Trophoblast cell (in vitro differentiated cells and primary cell): Measurements from ENCODE around the gene SOHLH2.
A peak's percentile ranks its signal among the peaks of the same experiment; 100 is the strongest.

Source experiments
- DNase-seq, 2 donors: peaks; one replicate each; pipeline ENCODE4 v3.0.0-alpha.2; 2016
- H2AFZ ChIP-seq: 2 replicates; pipeline ENCODE4 v1.6.1; 2013; ENCODE audit warnings: low read length, moderate library complexity, mild to moderate bottlenecking; ENCODE audit not compliant: insufficient read depth, poor library complexity
- H2AK5ac ChIP-seq: 2 replicates; pipeline ENCODE4 v1.6.1; 2013; ENCODE audit warnings: mild to moderate bottlenecking, low read length
- H2BK120ac ChIP-seq: 2 replicates; pipeline ENCODE4 v1.6.1; 2013; ENCODE audit warnings: low read length, mild to moderate bottlenecking, moderate library complexity; ENCODE audit not compliant: insufficient read depth, poor library complexity
- H2BK12ac ChIP-seq: 2 replicates; pipeline ENCODE4 v1.6.1; 2013; ENCODE audit warnings: mild to moderate bottlenecking, low read length, moderate library complexity
- H2BK5ac ChIP-seq: 2 replicates; pipeline ENCODE4 v1.6.1; 2013; ENCODE audit warnings: low read length, low read depth, moderate library complexity, mild to moderate bottlenecking; ENCODE audit not compliant: poor library complexity
- H3K14ac ChIP-seq: 2 replicates; pipeline ENCODE4 v1.6.1; 2013; ENCODE audit warnings: mild to moderate bottlenecking, low read length
- H3K18ac ChIP-seq: 2 replicates; pipeline ENCODE4 v1.6.1; 2013; ENCODE audit warnings: mild to moderate bottlenecking, low read length
- H3K23ac ChIP-seq: 2 replicates; pipeline ENCODE4 v1.6.1; 2013; ENCODE audit warnings: low read length
- H3K27ac ChIP-seq: 2 replicates; pipeline ENCODE4 v1.5.1; 2013; ENCODE audit warnings: low read depth, mild to moderate bottlenecking, inconsistent platforms, low read length, moderate library complexity
- H3K27me3 ChIP-seq: 2 replicates; pipeline ENCODE4 v1.6.1; 2013; ENCODE audit warnings: inconsistent platforms, mild to moderate bottlenecking, low read length, moderate library complexity; ENCODE audit not compliant: insufficient read depth
- H3K36me3 ChIP-seq, 2 experiments: 1 replicate in 1 of 2; 2 replicates in 1 of 2; pipeline ENCODE4 v1.6.1; 2013; ENCODE audit warnings: low read length in 2 of 2, mild to moderate bottlenecking in 2 of 2, moderate library complexity in 1 of 2; ENCODE audit not compliant: insufficient read depth in 2 of 2, control insufficient read depth in 1 of 2
- H3K4ac ChIP-seq: 2 replicates; pipeline ENCODE4 v1.6.1; 2013; ENCODE audit warnings: low read depth, mild to moderate bottlenecking, low read length, moderate library complexity
- H3K4me1 ChIP-seq, 2 experiments: 1 replicate in 1 of 2; 2 replicates in 1 of 2; pipeline ENCODE4 v1.6.1; 2013; ENCODE audit warnings: low read length in 2 of 2, mild to moderate bottlenecking in 2 of 2, moderate library complexity in 1 of 2; ENCODE audit not compliant: insufficient read depth in 2 of 2, control insufficient read depth in 1 of 2
- H3K4me2 ChIP-seq: 2 replicates; pipeline ENCODE4 v1.6.1; 2013; ENCODE audit warnings: inconsistent platforms, mild to moderate bottlenecking, low read length, moderate library complexity
- H3K4me3 ChIP-seq: 2 replicates; pipeline ENCODE4 v1.5.1; 2013; ENCODE audit warnings: mild to moderate bottlenecking, low read depth, low read length, inconsistent platforms
- H3K79me1 ChIP-seq: one replicate; pipeline ENCODE4 v1.6.1; 2013; ENCODE audit warnings: low read length
- H3K79me2 ChIP-seq: 2 replicates; pipeline ENCODE4 v1.6.1; 2013; ENCODE audit warnings: low read length, mild to moderate bottlenecking; ENCODE audit not compliant: control insufficient read depth, insufficient read depth, poor library complexity
- H3K9ac ChIP-seq: 2 replicates; pipeline ENCODE4 v1.6.1; 2013; ENCODE audit warnings: mild to moderate bottlenecking, low read length
- H3K9me3 ChIP-seq: 2 replicates; pipeline ENCODE4 v1.6.1; 2013; ENCODE audit warnings: low read depth, mild to moderate bottlenecking, control low read depth, inconsistent platforms, low read length; ENCODE audit not compliant: insufficient read depth
- H4K12ac ChIP-seq: 2 replicates; pipeline ENCODE4 v1.6.1; 2013; ENCODE audit warnings: low read depth, mild to moderate bottlenecking, low read length, moderate library complexity
- H4K8ac ChIP-seq: 2 replicates; pipeline ENCODE4 v1.6.1; 2013; ENCODE audit warnings: low read depth, mild to moderate bottlenecking, low read length, moderate library complexity
- H4K91ac ChIP-seq: one replicate; pipeline ENCODE4 v1.6.1; 2013; ENCODE audit warnings: low read depth, mild to moderate bottlenecking, low read length, moderate library complexity
- WGBS: extraction: QIAGEN DNeasy Blood & Tissue Kit; methylation state at CpG from one replicate; pipeline ENCODE4 v1.1.7; 2013; ENCODE audit warnings: missing lambda C conversion rate; ENCODE audit not compliant: insufficient read length, insufficient coverage; ENCODE audit errors: extremely low coverage; 5-methylcytosine and 5-hydroxymethylcytosine counted together

The SOHLH2 gene

DNA sequence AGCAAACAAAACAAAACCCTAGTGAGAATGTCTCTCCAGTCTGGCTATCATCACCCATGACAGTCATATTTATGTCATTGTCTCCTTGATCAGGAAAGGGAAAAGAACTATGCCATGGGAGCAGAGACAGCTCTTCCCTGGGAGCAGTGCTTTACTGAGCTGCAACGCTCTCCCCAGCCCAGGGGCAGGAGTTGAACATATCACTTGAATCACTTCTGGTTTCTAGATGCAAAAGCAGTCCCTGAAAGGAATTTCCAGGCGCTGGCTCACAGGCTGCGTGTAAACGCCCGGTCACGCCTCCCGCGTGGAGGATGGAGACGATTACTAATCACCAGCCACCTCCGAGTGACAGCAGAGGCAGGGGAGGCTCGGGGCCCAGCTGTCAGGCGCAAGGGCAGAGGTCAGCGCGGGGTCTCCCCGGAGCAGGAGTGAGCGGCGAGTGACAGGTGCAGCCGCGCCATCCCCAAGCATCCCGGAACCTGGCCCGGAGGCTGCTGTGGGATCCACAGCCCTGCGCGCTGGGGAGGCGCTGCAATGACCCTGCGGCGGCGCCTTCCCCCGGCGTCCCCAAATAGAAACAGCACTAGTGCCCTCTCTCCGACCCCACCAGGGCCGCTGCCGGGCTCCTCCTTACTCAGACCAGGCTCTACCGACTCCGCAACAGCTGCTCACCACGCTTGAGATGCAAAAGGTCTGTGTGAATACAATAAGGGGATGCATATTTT, 59.6 kb downstream of the SOHLH2 start:
- H3K4ac ChIP-seq = no peak overlapping the region
- H3K4me1 ChIP-seq = peaks cover 0 to 3% of the 10 kb centered on the region in 2 experiments
- no peak overlapping the region for H2BK120ac ChIP-seq
- no peak overlapping the region for H3K23ac ChIP-seq
- no CpG with 5 or more reads among the region's 35 CpGs for WGBS
- no peaks in the 10 kb centered on the region for H3K79me2 ChIP-seq
- H3K36me3 ChIP-seq = no peaks in the 10 kb centered on the region
- no peak for DNase-seq
- H2BK12ac ChIP-seq = no peak overlapping the region
- H2AFZ ChIP-seq = no peak overlapping the region
- no peak overlapping the region for H4K12ac ChIP-seq
- H4K8ac ChIP-seq = no peak overlapping the region
- peaks cover 2% of the 10 kb centered on the region for H3K27me3 ChIP-seq
- H3K9me3 ChIP-seq = no peaks in the 10 kb centered on the region
- H3K4me3 ChIP-seq = no peak overlapping the region
- no peak overlapping the region for H3K9ac ChIP-seq
- H3K4me2 ChIP-seq = peak overlapping the region; percentile 31
- H4K91ac ChIP-seq = no peak overlapping the region
- H3K27ac ChIP-seq = no peak overlapping the region
- no peaks in the 10 kb centered on the region for H3K79me1 ChIP-seq
- H3K18ac ChIP-seq = no peak overlapping the region
- H2BK5ac ChIP-seq = no peak overlapping the region
- H2AK5ac ChIP-seq = no peak overlapping the region
- no peak overlapping the region for H3K14ac ChIP-seq

DNA sequence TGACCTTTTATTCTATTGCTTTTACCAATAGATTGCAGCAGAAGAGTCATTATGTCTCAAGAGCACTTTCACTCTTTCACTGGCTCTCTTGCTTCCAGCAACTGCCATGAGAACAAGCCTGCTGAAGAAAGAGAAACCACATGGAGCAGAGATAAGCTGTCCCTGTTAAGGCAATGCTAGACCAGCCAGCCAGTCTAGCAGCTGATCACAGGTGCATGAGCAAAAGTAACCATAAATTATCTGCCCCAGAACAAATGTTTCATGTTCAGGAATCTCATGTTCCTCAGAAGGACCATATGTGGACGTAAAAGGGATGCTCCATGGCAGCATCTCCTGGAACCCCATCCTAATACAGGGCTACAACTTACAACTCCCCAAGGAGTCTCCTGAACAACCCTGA, 62.8 kb downstream of the SOHLH2 start:
- H2AFZ ChIP-seq = no peak overlapping the region
- WGBS = no CpG with 5 or more reads among the region's 1 CpG
- H3K9me3 ChIP-seq = no peaks in the 10 kb centered on the region
- no peak overlapping the region for H3K27ac ChIP-seq
- H2AK5ac ChIP-seq = no peak overlapping the region
- DNase-seq = no peak
- H4K12ac ChIP-seq = no peak overlapping the region
- no peak overlapping the region for H3K18ac ChIP-seq
- no peak overlapping the region for H4K91ac ChIP-seq
- H3K79me1 ChIP-seq = no peaks in the 10 kb centered on the region
- no peak overlapping the region for H4K8ac ChIP-seq
- no peak overlapping the region for H3K14ac ChIP-seq
- no peak overlapping the region for H2BK5ac ChIP-seq
- no peak overlapping the region for H3K4me2 ChIP-seq
- H2BK120ac ChIP-seq = no peak overlapping the region
- no peak overlapping the region for H3K4ac ChIP-seq
- H3K27me3 ChIP-seq = peaks cover 2% of the 10 kb centered on the region
- no peaks in the 10 kb centered on the region for H3K36me3 ChIP-seq
- H3K4me1 ChIP-seq = peaks cover 0 to 3% of the 10 kb centered on the region in 2 experiments
- H3K4me3 ChIP-seq = no peak overlapping the region
- no peak overlapping the region for H3K9ac ChIP-seq
- H3K23ac ChIP-seq = no peak overlapping the region
- H3K79me2 ChIP-seq = no peaks in the 10 kb centered on the region
- H2BK12ac ChIP-seq = no peak overlapping the region

DNA sequence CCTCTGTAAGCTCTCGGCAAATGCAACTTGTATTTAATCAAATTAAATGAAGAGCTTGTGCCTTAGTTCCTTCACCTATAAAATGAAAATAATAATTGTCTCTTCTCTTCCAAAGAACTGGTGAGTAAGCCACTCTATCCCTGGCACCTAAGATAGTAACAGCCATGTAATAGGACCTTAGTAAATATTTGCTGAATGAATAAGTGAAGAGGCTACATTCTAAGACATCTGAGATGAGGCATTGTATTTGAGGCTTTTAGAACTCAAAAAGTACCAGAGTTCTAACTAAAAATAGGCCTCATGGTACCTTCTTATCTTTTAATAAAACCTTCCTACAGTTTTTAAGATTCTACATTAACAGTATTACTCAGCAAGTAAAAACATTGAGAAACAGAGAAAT, 65.9 kb downstream of the SOHLH2 start:
- no peak overlapping the region for H3K9ac ChIP-seq
- no peak overlapping the region for H4K12ac ChIP-seq
- DNase-seq = no peak
- no peaks in the 10 kb centered on the region for H3K9me3 ChIP-seq
- no peak overlapping the region for H4K91ac ChIP-seq
- no peaks in the 10 kb centered on the region for H3K36me3 ChIP-seq
- no peak overlapping the region for H3K18ac ChIP-seq
- no peak overlapping the region for H2BK120ac ChIP-seq
- H3K27me3 ChIP-seq = no peaks in the 10 kb centered on the region
- H3K4me2 ChIP-seq = no peak overlapping the region
- H3K4me3 ChIP-seq = no peak overlapping the region
- no peak overlapping the region for H3K23ac ChIP-seq
- no peak overlapping the region for H3K14ac ChIP-seq
- H2BK5ac ChIP-seq = no peak overlapping the region
- H3K4ac ChIP-seq = no peak overlapping the region
- H2AFZ ChIP-seq = no peak overlapping the region
- H3K27ac ChIP-seq = no peak overlapping the region
- H3K79me2 ChIP-seq = no peaks in the 10 kb centered on the region
- H4K8ac ChIP-seq = no peak overlapping the region
- no peak overlapping the region for H2AK5ac ChIP-seq
- H3K79me1 ChIP-seq = no peaks in the 10 kb centered on the region
- no peak overlapping the region for H2BK12ac ChIP-seq
- WGBS = no CpG with 5 or more reads among the region's 1 CpG
- no peaks in the 10 kb centered on the region for H3K4me1 ChIP-seq

DNA sequence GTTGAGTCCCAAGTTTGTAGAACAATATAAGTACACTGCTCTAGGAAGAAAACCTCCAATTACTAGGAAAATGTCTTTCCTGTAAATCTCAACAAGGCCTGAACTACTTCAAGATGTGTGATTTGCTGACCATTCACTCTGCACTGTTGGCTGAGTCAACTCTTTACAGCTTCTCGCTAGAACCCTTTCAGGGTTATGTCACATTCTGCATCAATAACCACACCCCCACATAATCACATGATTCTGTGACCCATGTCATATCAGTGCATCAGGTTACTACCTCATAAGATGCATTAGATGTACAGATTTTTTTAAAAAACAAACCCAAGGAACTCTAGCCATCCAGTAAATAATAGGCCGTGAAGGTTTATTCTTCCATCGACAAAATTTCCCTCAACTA, 67.0 kb downstream of the SOHLH2 start:
- Histone ChIP-seq H4K8ac (no peak overlapping the region), H4K91ac (no peak overlapping the region), H3K36me3 (no peaks in the 10 kb centered on the region), H4K12ac (no peak overlapping the region), H3K4me3 (no peak overlapping the region), H2AK5ac (no peak overlapping the region), H2BK12ac (no peak overlapping the region), H2AFZ (no peak overlapping the region), H3K9me3 (no peaks in the 10 kb centered on the region), H3K4me1 (no peaks in the 10 kb centered on the region), H3K27me3 (no peaks in the 10 kb centered on the region), H3K27ac (no peak overlapping the region), H3K79me1 (no peaks in the 10 kb centered on the region), H3K9ac (no peak overlapping the region), H3K18ac (no peak overlapping the region), H2BK5ac (no peak overlapping the region), H2BK120ac (no peak overlapping the region), H3K4me2 (no peak overlapping the region), H3K79me2 (no peaks in the 10 kb centered on the region), H3K23ac (no peak overlapping the region), H3K14ac (no peak overlapping the region), H3K4ac (no peak overlapping the region)
- no CpG with 5 or more reads among the region's 3 CpGs for WGBS
- DNase-seq = no peak
